Left cardiac atrium (tissue), 4 donors: ENCODE measurements around the gene KDM5B. TPM values are rescaled to one million over a fixed set of nuclear protein-coding genes. Genes with fewer than 3 reads are reported as not detected.

Source experiments
- ATAC-seq, 2 donors: fragments of 200-7000 bp; cut with Tn5 transposase; one replicate each; pipeline ENCODE4 v1.9.1; 2020; ENCODE audit warnings: mild to moderate bottlenecking in 2 of 2, moderate library complexity in 2 of 2
- DNase-seq: peaks from one replicate; pipeline ENCODE4 v3.0.0-alpha.2; 2020
- intact Hi-C, 2 donors: fragments of 100-400 bp; cut with DNase I; formaldehyde crosslinking; loops; one replicate each; pipeline versions ENCODE4 v1.14.1 to v1.15.1; 2022 to 2023
- total RNA-seq, 2 donors: library from RNA; stranded (reverse); fragmentation: NEBNext Ultra II Directional; extraction: Animal tissue kit (Norgen Biotek cat#: 25700); gene quantifications; one replicate each; pipeline ENCODE4 v1.2.1, GENCODE V29; 2021
- donor health status: DM: no; HTN: yes; CAD: no.
- donor health status: DM: no; HTN: yes; CAD: no; lungs with severe emphysema.
- donor health status: DM: yes; HTN: yes; CAD: no.
- donor health status: Dilated cardiomyopathy.

KDM5B gene
- total RNA-seq, 2 donors from 2014 or later = 16.6 to 18.0 TPM

DNA sequence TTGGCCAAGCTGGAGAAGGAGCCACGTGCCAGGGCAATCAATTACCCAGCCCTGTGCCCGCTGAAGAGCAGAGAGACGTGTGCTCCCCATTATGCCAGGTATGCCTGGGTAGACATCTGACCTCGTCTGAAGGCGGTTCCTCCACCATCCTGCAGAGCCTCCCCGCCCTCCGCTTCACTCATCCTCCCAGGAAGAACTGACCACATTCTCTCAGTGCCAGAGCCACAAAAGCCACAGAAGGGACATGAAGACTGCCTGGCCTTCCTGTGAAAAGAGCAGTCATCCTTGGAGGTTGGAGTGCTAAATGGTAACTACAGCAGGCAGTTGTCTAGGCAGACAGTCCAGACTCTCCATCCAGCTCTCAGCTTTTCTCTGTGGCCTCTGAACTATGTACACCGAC lies 109.9 kb downstream of the KDM5B start:
- intact Hi-C loops = no loop called here
- DNase-seq (no peak), ATAC-seq (no peak)

DNA sequence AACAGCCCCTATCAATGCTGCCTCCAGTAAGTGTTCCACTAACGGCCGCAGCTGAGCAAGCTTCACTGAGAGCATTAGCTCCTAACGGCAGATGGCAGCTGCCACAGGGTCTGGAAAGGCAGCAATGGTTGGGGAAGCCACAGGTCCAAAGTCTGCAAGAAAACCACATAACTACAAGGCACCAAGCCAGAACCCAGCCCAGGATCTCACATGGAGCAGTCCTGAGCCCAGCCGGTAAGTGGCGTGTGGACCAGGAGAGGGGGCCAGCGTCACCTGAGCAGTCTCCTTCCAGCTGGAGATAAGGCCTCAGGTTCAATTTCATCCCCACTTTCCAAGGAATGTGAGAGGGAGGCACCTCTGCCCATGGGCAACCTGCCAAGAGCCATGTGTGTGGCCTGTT lies 111.2 kb downstream of the KDM5B start:
- no peak for ATAC-seq
- DNase-seq = no peak
- intact Hi-C loops = no loop called here

DNA sequence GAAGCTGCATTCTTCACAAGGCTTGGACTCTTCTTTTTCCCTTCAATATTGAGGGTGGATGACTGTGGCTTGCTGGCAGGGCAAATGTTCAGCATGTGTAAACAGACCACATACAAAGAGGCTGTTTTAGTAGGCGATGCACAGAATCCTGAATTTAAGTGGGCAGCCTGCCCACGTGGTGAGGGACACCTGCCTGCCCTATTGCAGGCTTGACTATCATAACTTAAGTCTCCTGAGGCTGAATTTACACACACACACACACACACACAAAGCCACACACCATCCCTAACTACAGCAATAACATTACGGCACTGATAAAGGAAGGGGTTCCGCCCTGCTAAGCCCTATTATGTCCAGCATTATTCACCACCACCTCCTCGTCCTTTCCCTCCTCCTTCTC lies 113.9 kb downstream of the KDM5B start:
- ATAC-seq (no peak), DNase-seq (no peak)
- intact Hi-C loops = no loop called here

DNA sequence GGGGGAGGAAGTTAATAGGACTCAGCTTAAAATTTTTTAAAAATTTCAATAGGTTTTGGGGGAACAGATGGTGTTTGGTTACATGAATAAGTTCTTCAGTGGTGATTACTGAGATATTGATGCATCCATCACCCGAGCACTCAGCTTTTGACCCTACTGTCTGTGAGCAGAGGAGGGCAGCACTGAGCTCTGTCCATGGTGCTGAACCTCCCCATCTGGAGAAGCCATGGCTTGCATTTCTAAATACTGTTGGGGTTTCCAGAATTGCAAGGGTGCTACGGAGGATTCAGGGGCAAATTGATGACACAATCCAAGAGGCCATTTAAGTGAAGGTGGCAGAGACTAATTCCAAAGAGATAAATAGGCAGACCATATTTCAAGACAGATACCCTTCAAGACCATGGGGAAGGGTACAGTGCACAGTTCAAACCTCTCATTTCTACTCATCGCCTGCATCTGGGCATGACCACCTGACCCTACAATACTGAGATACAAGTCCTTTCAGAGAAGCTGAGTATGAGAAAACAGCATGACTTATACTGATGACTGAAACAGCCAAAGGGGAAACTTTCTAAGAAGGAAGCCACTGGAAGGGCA lies 115.2 kb downstream of the KDM5B start:
- intact Hi-C loops = no loop called here
- ATAC-seq (peak; percentile 75 to 77), DNase-seq (peak; percentile 76)

DNA sequence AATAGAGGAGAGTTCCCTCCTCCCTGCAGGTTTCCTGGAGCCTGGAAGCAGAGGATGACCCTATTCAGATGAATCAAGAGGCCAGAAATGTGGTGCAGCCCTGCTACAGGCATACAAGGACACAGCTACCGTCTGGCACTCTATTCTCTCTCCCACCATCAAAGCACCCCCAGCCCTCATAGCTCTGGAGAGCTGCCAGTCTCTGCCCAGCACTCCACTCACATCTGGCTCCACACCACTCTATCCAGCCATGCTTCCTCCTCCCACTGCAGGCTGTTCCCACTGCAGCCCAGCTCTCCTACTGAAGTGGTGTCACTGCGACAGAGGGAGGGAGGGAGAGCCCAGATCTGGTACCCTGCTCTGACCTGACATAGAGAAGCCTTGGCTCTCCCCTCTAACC lies 116.4 kb downstream of the KDM5B start:
- ATAC-seq = no peak
- DNase-seq = no peak

DNA sequence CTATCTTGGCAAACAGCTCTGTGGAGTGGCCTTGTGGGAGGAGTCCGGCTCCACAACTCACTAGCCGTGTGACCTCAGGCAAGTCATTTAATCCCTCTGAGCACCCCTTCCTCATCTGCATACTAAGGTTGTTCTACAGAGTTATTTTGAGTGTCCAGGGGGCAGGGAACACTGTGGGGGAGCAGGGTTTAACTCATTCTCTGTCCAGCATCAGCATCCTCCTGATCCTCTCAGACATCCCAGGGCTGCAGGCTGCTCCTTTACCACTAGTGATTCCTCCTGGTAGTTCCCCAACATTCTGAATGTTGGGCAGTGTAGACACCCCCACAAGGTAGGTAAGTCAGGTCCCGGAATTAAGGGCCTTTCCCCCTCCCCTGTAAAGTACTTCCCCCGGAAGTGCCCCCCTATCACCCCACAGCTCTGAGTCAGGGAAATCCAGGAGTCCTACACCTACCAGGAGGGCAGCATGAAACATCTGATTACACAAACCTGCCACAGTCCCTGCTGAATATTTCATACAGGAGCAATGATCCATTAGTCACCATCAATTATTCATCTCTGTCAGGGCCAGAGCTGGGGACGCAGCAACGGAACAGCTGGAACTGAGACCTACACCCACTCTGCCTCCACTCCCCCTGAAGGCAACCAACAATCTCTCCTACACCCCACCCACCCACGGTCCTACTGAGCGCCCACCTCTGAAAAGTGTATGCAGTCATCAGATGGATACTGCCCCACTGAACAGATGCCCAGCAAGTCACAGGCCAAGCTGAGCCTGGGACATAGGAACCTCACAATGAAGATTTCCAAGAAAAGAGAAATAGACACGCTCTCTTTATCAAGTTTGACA lies 118.5 kb downstream of the KDM5B start:
- ATAC-seq = no peak
- DNase-seq = no peak
- intact Hi-C loops = no loop called here

More for the DNA sequence above, 116.4 kb downstream of the KDM5B start:
- intact Hi-C loops = no loop called here

DNA sequence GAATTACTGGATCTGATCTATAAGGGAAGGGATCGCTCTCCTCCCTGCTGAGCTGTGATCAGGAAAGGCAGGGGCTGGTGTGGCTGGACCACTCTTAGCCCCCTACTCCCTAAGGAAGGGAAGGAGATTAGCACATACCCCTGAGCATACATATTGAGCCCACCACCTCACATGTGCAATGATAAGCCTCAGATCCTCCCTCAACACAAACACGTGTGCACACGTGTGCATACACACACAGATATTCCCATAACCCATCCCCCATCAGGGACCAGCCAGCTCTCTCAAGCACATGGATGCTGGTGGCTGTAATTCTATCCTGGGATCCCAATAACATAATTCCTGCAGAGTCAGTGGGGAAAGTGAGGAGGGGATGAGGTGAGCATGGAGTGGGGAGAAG lies 119.1 kb downstream of the KDM5B start:
- intact Hi-C loops = no loop called here
- ATAC-seq (no peak), DNase-seq (no peak)

DNA sequence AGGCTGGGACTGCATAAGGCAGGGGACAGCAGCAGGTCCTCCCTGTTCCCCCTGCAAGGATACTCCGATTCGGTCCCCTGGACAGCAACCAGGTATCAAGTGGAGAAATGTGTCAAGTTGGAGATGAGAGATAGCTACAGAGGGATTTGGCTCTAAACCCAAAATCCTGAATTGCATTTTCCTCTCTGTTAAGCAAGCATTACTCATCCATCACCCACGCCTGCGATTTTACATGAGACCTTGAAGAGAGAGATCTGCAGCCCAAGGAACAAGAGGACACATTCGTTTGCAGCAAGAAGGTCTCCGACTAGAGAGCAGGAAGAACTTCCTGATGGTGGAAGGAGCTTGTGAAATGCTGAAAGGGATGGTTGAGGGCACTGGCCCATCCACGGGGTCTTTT lies 119.8 kb downstream of the KDM5B start:
- ATAC-seq (no peak), DNase-seq (no peak)
- intact Hi-C loops = no loop called here

DNA sequence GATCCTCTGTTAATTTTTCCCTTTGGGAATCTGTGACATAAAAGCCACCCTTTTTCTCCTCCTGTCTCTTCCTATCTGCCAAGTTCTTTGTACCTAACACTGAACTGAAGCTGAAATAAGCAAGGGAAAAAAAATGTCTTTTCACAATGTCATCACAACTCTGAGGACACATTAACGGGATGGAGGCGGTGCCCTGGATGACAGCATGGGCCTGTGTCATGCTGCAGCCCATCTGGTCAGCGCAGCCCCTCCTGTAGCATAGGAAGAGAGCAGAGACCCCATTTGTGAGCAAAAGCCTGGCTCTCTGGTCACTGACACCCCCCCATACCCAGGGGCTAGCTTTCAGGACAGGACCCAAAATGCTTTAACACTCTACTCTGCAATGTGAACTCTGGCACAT lies 120.4 kb downstream of the KDM5B start:
- intact Hi-C loops = no loop called here
- no peak for DNase-seq
- ATAC-seq = no peak

DNA sequence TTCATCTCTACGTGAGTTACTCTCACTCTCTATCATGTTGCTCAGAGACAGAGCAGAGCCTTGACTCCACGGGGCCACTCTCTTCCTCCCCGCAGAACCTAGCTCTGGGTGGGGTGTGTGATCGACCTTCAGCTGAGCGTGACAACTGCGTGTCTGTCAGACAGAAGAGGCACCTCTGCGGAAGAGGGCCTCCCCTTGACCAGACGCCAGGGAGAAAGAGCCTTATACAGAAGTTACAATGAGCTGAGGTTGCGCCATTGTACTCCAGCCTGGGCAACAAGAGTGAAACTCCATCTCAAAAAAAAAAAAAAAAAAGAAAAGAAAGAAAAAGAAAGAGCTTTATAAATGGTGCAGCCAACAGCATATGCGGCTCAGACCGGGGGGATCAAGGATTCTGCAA lies 120.9 kb downstream of the KDM5B start:
- DNase-seq (no peak), ATAC-seq (no peak)
- intact Hi-C loops = no loop called here

DNA sequence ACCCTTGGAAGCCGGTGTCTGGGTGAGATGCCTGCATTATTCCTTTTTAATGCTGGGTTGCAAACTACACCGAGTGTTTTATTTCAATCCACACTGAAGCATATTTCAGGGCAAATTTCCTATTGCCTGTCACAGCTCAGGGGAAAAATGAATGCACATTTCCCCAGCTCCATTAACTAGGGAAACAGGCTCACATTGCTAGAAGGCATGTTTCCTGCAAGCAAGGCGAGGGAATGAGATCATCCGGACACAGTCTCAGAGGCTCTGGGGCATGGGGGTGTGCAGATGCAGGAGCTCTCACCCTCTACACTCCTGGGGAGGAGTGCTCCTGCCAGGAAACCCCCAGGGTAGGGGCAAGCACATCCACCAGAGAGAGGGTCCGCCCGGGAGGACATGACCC lies 122.6 kb downstream of the KDM5B start:
- no peak for ATAC-seq
- intact Hi-C loops = no loop called here

DNA sequence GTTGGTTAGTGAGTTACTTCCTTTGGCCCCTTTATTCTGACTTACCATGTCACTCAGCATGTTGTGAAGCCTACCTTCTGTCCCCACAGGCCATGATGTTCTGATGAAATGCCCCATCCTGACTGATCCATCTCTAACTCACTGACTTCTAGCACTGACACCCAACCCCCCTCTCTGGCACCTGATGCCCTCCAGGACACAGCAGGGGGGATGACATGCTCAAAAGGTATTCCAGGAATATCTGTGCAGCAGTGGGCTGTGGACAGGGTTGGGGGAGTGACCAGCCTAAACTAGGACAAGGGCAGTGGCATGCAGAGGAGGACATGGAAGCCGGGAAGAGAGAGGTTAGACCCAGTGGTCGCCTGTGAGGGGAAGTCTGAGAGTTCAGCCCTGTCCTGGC lies 123.5 kb downstream of the KDM5B start:
- ATAC-seq = no peak
- intact Hi-C loops = no loop called here
- no peak for DNase-seq

More for the DNA sequence above, 122.6 kb downstream of the KDM5B start:
- DNase-seq = no peak

DNA sequence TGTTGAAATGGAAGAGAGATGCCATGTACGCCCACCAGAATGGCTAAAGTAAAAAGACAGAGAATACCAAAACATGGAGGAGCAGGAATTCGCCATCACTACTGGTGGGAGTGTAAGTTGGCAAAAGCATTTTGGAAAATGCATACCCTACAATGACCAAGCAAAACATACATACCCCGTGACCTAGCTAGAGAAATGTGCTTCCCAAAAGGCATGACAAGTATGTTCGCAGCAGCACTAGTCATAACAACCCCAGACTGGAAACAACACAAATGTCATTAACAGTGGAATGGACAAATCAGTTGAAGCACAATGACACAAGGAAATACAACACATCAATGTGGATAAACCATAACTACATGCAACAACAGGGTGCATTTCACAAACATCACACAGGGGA lies 125.2 kb downstream of the KDM5B start:
- ATAC-seq (no peak), DNase-seq (no peak)
- intact Hi-C loops = no loop called here

DNA sequence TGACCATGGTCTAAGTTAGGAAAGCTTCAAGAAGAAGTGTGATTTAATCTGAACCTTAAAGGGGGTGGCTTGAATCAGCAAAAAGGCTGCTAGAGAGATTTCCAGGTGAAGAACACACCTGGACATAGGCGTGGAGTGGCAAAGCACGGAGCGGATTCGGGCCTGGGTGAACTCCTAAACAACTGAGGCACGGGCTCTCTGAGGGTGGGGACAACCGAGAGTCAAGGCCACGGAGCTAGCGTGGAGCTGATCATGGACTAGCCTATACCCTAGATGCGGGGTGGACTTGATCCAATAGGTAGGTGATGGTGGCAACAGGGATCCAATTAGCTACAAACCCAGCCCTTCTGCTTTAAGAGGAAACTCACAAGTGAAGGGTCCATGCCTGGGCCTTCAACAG lies 125.7 kb downstream of the KDM5B start:
- DNase-seq (no peak), ATAC-seq (no peak)
- intact Hi-C loops = no loop called here

DNA sequence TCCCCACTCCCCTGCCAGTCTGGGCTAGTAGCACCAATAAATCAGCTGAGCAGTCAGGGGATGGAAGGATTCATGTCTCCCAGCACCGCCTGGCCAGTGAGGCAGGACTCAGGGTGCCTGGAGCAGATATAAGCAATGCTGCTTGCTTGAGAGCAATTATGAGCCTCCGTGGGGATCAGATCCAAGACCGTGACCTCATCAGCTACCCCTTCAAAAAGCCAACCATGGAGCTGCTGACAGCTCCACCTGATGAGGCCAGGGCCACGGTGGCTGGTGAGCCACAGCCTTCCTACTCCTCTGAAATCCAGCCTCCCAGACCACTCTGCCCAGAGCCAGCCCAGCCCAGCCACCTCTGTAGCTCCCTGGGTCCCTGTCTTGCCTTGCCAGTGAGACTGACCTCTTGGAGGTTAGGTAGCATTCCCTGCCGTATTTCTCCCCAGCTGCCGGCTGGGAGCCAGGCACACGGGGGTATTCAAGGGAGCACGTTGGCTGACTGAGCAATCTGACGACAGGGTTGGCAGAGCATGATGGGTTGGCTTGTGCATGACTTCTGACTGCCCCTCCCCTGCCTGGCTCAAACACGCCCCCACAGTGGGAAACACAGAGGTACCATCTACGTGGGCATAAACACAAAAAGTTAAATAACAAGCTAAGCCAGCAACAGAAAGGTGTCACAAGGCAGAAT lies 126.3 kb downstream of the KDM5B start:
- intact Hi-C loops = no loop called here
- DNase-seq (no peak), ATAC-seq (no peak)

DNA sequence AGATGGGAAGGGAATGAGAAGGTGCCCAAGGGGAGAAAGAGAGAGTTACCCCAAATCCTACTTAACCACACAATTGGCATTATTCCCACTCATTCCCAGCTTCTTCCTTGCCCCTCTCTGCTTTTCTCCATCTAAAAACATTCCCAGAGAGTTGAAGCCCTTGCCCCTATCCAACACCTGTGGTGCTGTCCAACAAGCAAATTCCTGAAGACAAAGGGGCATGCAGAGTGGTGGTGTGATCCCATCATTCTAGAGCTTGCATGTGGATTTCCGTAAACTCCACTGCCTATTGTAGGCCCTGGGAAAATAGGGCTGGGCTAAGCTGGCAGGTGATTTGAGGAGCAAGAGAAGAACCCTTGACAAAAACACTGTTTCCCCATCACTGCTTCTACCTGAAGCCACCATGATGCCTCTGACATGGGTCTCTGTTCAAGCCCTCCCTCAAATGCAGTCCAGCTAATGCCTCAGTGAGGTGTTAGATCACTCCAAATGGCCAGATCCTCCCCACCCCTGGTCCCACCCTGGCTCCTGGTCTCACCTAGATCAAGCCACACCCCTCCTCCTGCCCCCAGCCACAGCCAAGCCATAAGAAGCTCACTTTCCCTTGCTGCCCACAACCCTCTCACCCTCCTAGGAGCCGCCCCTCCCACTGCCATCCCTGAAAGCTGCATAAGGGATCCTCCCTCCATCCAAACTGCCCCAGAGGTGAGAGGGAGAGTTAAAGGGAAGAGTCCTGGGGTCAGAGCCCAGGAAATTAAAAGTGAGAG lies 127.5 kb downstream of the KDM5B start:
- ATAC-seq (no peak), DNase-seq (no peak)
- intact Hi-C loops = no loop called here

DNA sequence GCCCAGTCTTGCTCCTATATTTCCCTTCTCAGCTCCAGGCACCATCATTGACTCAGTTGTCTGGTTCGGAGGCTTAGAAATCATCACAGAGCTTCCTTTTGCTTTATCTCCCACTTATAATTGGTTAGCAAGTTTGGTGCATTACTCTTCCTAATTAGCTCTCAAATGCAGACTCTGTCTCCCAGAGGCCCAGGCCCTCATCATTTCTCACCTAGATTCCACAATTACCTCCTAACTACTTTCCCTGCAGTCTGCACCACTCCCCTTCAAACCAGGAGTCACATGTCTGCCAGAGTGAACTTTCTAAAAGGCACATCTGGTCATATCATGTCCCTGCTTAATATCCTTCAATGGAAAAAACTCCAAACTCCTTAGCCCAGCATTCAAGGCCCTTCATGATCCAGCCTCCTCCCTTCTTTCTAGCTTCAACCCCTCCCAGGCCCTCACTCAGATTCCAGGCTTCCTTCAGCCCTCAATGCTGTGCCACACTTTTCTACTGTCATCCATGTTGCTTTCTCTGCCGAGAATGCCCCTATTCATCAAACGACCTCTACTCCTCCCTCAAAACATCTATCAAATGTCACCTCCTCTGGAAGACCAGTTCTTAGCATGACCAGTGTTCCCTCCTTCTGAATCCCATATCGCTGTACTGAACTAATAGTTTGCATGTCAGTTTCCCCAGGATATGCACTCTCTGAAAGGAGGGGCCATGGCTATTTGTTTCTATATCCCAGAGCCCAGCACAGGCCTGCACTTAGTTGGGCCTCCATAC lies 128.6 kb downstream of the KDM5B start:
- no peak for ATAC-seq
- intact Hi-C loops = no loop called here

DNA sequence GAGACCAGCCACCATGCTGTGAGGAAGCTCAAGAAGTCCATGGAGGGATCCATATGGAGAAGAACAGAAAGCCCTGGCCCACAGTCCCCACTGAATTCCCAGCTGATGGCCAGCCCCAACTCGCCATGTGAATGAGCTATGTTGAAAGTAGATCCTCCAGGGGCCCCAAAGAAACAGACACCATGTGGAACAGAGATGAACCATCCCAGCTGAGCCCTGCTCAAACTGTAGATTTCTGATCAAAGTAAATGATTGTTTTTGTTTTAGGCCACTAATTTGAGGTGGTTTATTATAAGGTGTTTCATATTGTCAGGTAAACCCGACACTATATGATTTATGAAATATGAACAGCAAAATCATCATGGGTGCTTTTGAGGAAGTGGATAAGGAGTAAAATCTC lies 130.8 kb downstream of the KDM5B start:
- no peak for DNase-seq
- no peak for ATAC-seq
- intact Hi-C loops = no loop called here

More for the DNA sequence above, 128.6 kb downstream of the KDM5B start:
- no peak for DNase-seq
